Measurements from ENCODE around the gene IL1RAPL2. TPM values are rescaled to one million over a fixed set of nuclear protein-coding genes. Genes with fewer than 3 reads are reported as not detected.

The IL1RAPL2 gene
- total RNA-seq, 1 donor from 2014 or later: not detected

- TF ChIP-seq CTCF (IDR thresholded peaks at IDR 0.05): no peak
- no peaks in the 10 kb centered on the region for H3K36me3 ChIP-seq
- no peaks in the 10 kb centered on the region for H3K4me1 ChIP-seq
- DNase-seq (ENCODE audit: low spot score in 2 of 2): no peak
- no peak overlapping the region for H3K4me3 ChIP-seq
- H3K27me3 ChIP-seq: no peaks in the 10 kb centered on the region
- intact Hi-C loops (cut with DNase I): no loop called here
- no peak overlapping the region for H3K27ac ChIP-seq
- H3K9me3 ChIP-seq: no peaks in the 10 kb centered on the region
Observed at GRCh38 chrX:105745863-105746262, 1179.9 kb downstream of the IL1RAPL2 start.

GRCh38 chrX:105752338-105752956, 1186.4 kb downstream of the IL1RAPL2 start:
- intact Hi-C loops (cut with DNase I): no loop called here
- Histone ChIP-seq H3K36me3 (no peaks in the 10 kb centered on the region), H3K27ac (no peak overlapping the region), H3K27me3 (no peaks in the 10 kb centered on the region), H3K9me3 (no peaks in the 10 kb centered on the region), H3K4me1 (no peaks in the 10 kb centered on the region), H3K4me3 (no peak overlapping the region)
- DNase-seq (ENCODE audit: low spot score in 2 of 2): no peak
- no peak for TF ChIP-seq CTCF (IDR thresholded peaks at IDR 0.05)

GRCh38 chrX:105753411-105753810, 1187.4 kb downstream of the IL1RAPL2 start:
- Histone ChIP-seq H3K27ac (no peak overlapping the region), H3K36me3 (no peaks in the 10 kb centered on the region), H3K4me1 (no peaks in the 10 kb centered on the region), H3K9me3 (no peaks in the 10 kb centered on the region), H3K27me3 (no peaks in the 10 kb centered on the region), H3K4me3 (no peak overlapping the region)
- intact Hi-C loops (cut with DNase I): no loop called here
- no peak for DNase-seq (ENCODE audit: low spot score in 2 of 2)
- TF ChIP-seq CTCF (IDR thresholded peaks at IDR 0.05): no peak

GRCh38 chrX:105754286-105754964, 1188.4 kb downstream of the IL1RAPL2 start:
- no peak for TF ChIP-seq CTCF (IDR thresholded peaks at IDR 0.05)
- H3K4me3 ChIP-seq: no peak overlapping the region
- no peak overlapping the region for H3K27ac ChIP-seq
- intact Hi-C loops (cut with DNase I): no loop called here
- no peaks in the 10 kb centered on the region for H3K27me3 ChIP-seq
- H3K9me3 ChIP-seq: no peaks in the 10 kb centered on the region
- no peaks in the 10 kb centered on the region for H3K4me1 ChIP-seq
- no peak for DNase-seq (ENCODE audit: low spot score in 2 of 2)
- H3K36me3 ChIP-seq: no peaks in the 10 kb centered on the region

DNA sequence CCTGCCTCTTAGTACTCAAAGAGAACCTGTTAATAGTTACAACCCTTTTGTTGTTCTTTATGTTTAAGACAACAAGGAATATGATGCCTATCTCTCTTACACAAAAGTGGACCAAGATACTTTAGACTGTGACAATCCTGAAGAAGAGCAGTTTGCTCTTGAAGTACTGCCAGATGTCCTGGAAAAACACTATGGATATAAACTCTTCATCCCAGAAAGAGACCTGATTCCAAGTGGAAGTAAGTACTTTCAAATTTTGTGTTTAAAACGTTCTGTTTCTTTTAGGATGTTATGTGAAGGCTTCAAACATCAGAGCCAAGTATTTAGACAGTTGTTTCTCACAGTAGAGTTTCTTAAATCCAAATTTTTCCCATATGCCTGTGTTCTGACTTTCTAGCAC, 1189.1 kb downstream of the IL1RAPL2 start:
- Histone ChIP-seq H3K36me3 (no peaks in the 10 kb centered on the region), H3K9me3 (no peaks in the 10 kb centered on the region), H3K27me3 (no peaks in the 10 kb centered on the region), H3K27ac (no peak overlapping the region), H3K4me3 (no peak overlapping the region), H3K4me1 (no peaks in the 10 kb centered on the region)
- no peak for TF ChIP-seq CTCF (IDR thresholded peaks at IDR 0.05)
- no peak for DNase-seq (ENCODE audit: low spot score in 2 of 2)
- intact Hi-C loops (cut with DNase I): no loop called here
